ENCODE measurements around the gene ARHGAP27.

DNA sequence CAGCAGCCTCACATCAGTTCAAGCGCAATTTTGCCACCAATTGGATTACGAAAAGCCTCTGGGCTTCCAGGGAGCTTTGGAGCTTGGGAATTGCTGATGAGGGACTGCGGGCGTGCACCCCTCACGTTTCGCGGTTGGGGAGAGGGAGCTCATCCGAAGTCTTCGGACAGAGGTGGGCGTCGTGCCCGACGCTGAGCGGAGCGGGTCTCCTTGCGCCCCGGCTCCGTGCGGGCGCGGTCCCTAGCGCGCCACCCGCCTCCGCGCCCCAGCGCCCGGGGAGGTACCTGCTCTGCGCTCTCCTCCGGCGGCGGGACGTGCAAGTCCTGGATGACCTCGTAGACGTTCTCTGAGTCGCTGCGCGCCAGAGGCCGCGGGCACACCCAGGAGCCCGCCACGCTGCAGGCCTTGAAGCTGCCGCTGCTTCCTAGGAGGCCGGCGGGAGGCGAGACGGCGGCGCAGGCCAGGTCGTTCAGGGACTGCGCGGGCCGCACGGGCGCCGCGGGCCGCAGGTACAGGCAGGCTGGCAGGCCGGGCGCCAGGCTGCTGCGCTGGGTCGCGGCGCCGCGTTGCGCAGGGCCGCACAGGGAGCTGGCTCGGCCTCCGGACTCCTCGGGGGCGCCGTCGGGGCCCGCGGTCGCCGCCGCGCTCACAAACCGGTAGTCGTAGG, 3.2 kb downstream of the ARHGAP27 start:
- TF ChIP-seq, protein P1, sequence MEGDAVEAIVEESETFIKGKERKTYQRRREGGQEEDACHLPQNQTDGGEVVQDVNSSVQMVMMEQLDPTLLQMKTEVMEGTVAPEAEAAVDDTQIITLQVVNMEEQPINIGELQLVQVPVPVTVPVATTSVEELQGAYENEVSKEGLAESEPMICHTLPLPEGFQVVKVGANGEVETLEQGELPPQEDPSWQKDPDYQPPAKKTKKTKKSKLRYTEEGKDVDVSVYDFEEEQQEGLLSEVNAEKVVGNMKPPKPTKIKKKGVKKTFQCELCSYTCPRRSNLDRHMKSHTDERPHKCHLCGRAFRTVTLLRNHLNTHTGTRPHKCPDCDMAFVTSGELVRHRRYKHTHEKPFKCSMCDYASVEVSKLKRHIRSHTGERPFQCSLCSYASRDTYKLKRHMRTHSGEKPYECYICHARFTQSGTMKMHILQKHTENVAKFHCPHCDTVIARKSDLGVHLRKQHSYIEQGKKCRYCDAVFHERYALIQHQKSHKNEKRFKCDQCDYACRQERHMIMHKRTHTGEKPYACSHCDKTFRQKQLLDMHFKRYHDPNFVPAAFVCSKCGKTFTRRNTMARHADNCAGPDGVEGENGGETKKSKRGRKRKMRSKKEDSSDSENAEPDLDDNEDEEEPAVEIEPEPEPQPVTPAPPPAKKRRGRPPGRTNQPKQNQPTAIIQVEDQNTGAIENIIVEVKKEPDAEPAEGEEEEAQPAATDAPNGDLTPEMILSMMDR (IDR thresholded peaks at IDR 0.05), result no peak
- TF ChIP-seq POLR2AphosphoS5 (IDR thresholded peaks at IDR 0.05), result no peak
